ENCODE measurements around the gene ANKS1B.

Gene ANKS1B

GRCh38 chr12:98821866-98822265, 1162.9 kb downstream of the ANKS1B start:
- Histone ChIP-seq H3K27me3 (peaks cover 4% of the 10 kb centered on the region), H3K9me3 (no peaks in the 10 kb centered on the region), H3K36me3 (no peaks in the 10 kb centered on the region), H3K4me3 (ENCODE audit: low read depth, low read length) (no peak overlapping the region), H3K4me1 (no peaks in the 10 kb centered on the region)
- no peak for DNase-seq
- TF ChIP-seq, protein P1, sequence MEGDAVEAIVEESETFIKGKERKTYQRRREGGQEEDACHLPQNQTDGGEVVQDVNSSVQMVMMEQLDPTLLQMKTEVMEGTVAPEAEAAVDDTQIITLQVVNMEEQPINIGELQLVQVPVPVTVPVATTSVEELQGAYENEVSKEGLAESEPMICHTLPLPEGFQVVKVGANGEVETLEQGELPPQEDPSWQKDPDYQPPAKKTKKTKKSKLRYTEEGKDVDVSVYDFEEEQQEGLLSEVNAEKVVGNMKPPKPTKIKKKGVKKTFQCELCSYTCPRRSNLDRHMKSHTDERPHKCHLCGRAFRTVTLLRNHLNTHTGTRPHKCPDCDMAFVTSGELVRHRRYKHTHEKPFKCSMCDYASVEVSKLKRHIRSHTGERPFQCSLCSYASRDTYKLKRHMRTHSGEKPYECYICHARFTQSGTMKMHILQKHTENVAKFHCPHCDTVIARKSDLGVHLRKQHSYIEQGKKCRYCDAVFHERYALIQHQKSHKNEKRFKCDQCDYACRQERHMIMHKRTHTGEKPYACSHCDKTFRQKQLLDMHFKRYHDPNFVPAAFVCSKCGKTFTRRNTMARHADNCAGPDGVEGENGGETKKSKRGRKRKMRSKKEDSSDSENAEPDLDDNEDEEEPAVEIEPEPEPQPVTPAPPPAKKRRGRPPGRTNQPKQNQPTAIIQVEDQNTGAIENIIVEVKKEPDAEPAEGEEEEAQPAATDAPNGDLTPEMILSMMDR (IDR thresholded peaks at IDR 0.05; ENCODE audit: low read depth, low read length) = no peak

DNA sequence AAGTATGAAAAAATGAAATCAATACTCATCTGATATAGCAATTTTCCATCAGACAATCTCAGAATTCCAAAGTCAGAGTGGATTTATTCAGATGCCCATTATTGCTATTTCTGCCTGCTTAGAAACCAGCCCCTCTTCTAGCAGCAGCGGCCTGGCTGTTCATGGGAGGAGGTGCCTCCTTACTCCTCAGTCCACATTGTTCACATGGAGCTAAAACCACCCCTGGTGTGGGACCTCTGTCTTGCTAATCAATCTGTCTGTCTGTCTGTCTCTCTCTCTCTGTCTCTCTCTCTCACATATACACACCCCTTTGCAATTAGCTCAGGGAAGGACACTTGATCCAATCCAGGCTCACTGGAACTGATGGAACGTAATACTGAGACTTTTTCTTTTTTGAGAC, 1163.5 kb downstream of the ANKS1B start:
- no peaks in the 10 kb centered on the region for H3K9me3 ChIP-seq
- no peak overlapping the region for H3K4me3 ChIP-seq (ENCODE audit: low read depth, low read length)
- peaks cover 6% of the 10 kb centered on the region for H3K27me3 ChIP-seq
- no peaks in the 10 kb centered on the region for H3K36me3 ChIP-seq
- H3K4me1 ChIP-seq = no peaks in the 10 kb centered on the region
- TF ChIP-seq, protein P1 (IDR thresholded peaks at IDR 0.05; ENCODE audit: low read depth, low read length) = no peak
- no peak for DNase-seq

DNA sequence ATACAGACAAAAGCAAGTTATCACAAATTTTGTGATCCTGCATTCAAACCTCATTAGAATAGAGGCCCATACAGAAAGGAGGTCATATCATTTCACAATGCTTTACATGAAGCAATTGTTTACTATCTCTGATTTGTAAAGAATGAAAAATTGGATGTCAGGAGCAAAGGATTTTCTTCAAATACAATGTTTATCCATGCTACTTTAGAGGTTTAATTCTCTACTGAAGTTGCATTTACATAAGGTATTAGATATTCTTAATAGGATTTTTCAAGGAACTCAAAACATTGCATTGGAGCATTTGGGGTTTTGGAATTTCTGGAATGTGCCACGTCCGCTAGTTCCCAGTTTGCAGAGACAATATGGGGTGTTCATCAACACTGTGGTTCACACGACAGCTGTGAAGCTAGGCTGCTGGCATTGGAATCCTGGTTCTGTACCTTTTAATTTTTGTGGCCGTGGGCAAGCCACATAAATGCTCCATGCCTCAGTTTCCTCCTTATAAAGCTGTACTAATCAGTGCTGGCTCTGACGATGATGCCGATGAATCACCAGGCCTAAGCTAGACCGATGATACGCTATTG, 1164.8 kb downstream of the ANKS1B start:
- H3K27me3 ChIP-seq = peaks cover 6% of the 10 kb centered on the region

DNA sequence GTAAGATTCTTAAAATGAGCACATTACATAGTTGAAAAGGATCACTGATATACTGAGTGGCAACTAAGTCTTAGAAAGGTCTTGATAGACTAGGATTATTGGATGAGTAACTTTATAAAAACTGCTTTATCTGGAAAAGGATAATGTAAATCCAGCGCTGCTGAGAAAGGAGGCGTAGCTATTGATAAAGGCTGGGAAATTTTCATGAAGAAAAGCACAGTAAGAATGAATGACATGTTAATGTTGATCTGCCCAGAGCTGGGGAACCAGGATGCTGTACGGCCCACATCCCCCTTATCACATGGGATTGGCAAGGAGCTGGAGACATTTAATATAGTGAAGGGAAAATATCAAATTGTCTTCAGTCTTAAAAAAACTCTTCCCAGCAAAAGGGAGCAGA, 1165.7 kb downstream of the ANKS1B start:
- TF ChIP-seq, protein P1 (IDR thresholded peaks at IDR 0.05; ENCODE audit: low read depth, low read length) = no peak
- no peaks in the 10 kb centered on the region for H3K36me3 ChIP-seq
- no peaks in the 10 kb centered on the region for H3K4me1 ChIP-seq
- H3K27me3 ChIP-seq = peaks cover 6% of the 10 kb centered on the region
- H3K9me3 ChIP-seq = no peaks in the 10 kb centered on the region
- DNase-seq = no peak
- no peak overlapping the region for H3K4me3 ChIP-seq (ENCODE audit: low read depth, low read length)

More for the DNA sequence above, 1164.8 kb downstream of the ANKS1B start:
- no peaks in the 10 kb centered on the region for H3K9me3 ChIP-seq
- no peaks in the 10 kb centered on the region for H3K4me1 ChIP-seq
- DNase-seq = no peak
- no peaks in the 10 kb centered on the region for H3K36me3 ChIP-seq
- no peak overlapping the region for H3K4me3 ChIP-seq (ENCODE audit: low read depth, low read length)
- TF ChIP-seq, protein P1 (IDR thresholded peaks at IDR 0.05; ENCODE audit: low read depth, low read length) = no peak

GRCh38 chr12:98818239-98818638, 1166.5 kb downstream of the ANKS1B start:
- TF ChIP-seq, protein P1 (IDR thresholded peaks at IDR 0.05; ENCODE audit: low read depth, low read length) = no peak
- Histone ChIP-seq H3K36me3 (no peaks in the 10 kb centered on the region), H3K9me3 (no peaks in the 10 kb centered on the region), H3K27me3 (peaks cover 6% of the 10 kb centered on the region), H3K4me1 (no peaks in the 10 kb centered on the region), H3K4me3 (ENCODE audit: low read depth, low read length) (no peak overlapping the region)
- DNase-seq = no peak

GRCh38 chr12:98817742-98818141, 1167.0 kb downstream of the ANKS1B start:
- no peaks in the 10 kb centered on the region for H3K9me3 ChIP-seq
- no peaks in the 10 kb centered on the region for H3K4me1 ChIP-seq
- DNase-seq = no peak
- H3K27me3 ChIP-seq = peaks cover 6% of the 10 kb centered on the region
- H3K4me3 ChIP-seq (ENCODE audit: low read depth, low read length) = no peak overlapping the region
- TF ChIP-seq, protein P1 (IDR thresholded peaks at IDR 0.05; ENCODE audit: low read depth, low read length) = no peak
- H3K36me3 ChIP-seq = no peaks in the 10 kb centered on the region
